Stimulated activated CD4-positive, alpha-beta T cell treated with anti-CD3 and anti-CD28 coated beads, Interleukin-4, amount 100 ng/mL, for 48 hours (primary cell): ENCODE data around the gene HNRNPUL2.

Experiments used
- DNase-seq, 2 donors: peaks; one replicate each; pipeline ENCODE4 v3.0.0-alpha.2; 2020; ENCODE audit warnings: low read depth in 2 of 2

The HNRNPUL2 gene

DNA sequence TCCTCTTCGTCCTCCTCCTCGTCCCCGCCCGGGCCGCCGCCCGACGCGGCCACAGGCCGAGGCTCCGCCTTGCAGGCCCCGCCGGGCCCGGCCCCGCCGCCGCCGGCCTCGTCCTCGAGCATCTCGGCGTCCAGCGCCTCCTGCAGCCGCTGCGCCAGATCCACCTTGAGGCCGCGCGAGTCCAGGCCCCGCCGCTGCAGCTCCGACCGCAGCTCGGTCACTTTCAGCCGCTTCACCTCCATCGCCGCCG lies 417 bp downstream of the HNRNPUL2 start:
- DNase-seq = no peak

DNA sequence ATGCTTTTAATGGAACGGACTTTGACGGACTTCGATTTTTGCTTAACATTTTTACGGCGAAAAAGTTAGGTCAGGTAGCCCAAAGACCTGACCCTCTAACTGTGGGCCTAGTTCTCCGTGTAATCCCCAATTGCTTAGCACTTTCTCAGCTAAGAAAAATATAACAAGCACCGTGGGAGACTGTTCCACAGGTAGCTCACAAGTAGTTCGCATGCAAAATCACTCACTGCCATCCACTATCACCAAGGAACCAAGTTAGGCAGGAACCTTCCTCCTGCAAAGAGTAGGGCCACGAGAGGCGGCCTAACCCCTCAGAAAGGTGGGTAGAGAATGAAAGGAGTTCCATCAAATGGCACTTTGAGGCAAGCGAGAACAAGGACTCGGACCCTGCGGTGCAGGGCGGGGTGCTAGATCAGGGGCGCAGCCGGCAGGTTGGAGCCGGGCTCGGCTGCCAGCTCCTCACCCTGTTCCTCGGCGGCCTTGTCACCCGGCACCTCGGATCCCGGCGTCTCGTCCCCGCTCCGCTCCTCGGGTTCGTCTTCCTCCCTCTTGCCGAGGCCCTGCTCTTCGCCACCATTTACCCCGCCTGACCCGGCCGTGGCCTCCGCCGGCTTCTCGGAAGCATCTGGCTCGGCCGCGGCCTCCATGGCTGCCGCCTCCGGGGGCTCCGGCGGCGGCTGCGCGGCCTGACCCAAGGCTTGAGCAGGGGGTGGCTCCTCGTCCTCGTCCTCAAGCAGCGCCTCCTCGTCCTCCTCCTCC lies 922 bp downstream of the HNRNPUL2 start:
- DNase-seq = no peak

DNA sequence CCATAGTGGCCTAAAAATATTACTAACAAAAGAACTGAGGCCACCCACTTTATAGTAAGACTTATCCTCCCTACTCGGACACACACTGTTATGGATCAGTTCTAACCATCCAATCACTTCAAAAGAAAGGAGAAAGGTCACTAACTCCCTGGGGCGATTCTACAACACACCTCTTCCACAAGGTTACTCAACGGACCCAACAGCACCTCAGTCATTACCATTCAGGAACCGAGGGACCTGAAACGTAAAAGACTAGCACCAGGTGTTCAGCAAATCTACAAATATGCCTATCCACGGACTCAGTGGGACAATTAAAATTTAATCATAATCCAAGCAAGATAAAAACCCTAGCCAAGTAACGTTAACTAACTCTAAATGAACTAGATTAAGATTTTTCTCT lies 1.6 kb downstream of the HNRNPUL2 start:
- no peak for DNase-seq

DNA sequence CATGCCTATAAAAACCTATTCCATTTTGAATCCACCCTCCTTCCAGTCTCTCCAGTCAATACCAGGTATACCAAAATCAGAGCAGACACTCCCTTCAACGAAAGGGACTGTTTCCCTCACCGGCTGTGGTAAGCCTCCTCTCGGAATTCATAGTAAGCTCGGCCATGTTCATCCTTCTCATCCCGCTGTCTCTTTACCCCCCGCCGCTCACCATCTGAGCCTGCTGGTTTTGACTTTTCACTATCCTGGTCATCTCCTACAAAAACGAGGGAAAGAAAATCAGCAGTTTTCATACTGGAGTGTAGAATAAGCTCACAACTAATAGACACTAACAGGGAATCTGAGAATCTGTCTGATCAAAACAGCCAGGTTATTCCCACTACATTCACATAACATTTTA lies 3.1 kb downstream of the HNRNPUL2 start:
- no peak for DNase-seq

DNA sequence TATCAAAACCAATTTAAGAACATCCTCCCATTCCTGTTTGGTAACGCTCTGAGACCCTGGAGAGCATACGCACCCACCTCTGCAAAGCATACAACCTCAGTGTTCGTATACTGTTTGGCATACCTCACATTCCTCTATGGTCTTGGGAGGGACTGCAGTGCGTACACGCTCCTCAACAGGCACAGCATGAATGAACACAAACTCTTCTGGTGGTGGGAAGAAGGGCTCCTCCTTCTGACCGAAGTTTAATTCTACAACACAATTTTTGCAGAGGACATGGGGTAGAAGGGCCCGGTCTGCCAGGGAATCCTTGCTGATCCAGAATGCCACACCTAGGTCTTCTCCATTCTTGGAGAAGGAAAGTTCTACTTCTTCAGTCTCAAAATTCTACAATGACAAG lies 5.3 kb downstream of the HNRNPUL2 start:
- DNase-seq = no peak

DNA sequence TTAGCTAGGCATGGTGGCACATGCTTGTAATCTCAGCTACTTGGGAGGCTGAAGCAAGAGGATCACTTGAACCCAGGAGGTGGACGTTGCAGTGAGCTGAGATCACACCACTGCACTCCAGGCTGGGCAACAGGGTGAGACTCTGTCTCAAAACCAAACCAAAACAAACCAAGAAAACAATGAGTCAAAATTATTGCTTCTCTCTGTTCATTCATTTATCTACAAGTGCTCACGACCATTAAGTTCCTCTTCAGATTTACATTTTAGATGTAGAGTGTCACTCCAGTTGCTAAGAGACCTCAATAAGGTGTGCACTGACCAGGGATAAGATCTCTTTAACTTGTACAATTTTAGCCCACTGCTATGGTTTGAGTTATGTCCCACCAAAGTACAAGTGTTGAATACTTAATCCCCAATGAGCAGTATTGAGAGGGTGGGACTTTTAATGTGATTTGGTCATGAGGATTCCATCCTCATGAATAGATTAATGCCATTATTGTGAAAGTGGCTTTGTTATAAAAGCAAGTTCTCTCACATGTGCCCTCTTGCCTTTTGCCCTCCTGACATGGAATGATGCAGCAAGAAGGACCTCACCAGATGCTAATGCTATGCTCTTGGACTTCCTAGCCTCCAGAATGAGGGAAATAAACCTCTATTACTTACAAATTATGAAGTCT lies 7.8 kb downstream of the HNRNPUL2 start:
- DNase-seq = no peak

DNA sequence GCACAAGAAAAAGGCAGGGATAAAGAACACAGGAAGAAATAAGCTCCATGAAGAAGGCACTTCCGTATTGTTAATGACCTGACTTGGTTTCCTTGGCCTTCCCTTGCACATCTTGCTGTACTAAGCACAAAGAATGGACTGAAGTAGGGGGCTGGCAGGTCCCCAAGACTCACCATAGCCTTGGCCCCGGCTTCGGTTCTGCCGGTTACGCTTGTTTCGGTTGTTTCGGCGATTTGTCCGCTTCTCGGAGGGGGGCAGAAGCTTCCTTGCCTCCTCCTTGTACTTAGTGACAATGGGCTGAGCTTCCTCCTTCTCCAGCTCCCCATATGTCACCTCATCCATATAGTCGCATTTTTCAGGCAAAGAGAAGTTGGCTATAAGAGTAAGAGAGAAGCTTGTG lies 10.4 kb downstream of the HNRNPUL2 start:
- no peak for DNase-seq

DNA sequence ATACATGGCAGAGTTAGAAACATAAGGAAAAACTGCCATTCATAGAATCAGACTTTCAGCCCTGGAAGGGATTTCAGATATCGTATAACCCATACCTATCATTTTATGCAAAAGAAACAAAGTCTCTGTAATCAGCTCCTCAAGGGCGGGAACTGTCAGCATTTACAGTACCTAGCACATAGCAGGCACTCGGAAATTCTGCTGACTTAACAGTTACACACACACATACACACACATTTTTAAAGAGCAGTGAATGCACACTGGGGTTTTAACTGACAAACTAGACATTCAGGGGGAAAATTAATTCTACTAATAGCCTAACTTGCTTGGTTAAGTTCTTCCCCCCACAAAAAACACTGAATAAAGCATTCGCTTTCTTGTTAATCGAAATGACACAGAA lies 11.1 kb downstream of the HNRNPUL2 start:
- no peak for DNase-seq

DNA sequence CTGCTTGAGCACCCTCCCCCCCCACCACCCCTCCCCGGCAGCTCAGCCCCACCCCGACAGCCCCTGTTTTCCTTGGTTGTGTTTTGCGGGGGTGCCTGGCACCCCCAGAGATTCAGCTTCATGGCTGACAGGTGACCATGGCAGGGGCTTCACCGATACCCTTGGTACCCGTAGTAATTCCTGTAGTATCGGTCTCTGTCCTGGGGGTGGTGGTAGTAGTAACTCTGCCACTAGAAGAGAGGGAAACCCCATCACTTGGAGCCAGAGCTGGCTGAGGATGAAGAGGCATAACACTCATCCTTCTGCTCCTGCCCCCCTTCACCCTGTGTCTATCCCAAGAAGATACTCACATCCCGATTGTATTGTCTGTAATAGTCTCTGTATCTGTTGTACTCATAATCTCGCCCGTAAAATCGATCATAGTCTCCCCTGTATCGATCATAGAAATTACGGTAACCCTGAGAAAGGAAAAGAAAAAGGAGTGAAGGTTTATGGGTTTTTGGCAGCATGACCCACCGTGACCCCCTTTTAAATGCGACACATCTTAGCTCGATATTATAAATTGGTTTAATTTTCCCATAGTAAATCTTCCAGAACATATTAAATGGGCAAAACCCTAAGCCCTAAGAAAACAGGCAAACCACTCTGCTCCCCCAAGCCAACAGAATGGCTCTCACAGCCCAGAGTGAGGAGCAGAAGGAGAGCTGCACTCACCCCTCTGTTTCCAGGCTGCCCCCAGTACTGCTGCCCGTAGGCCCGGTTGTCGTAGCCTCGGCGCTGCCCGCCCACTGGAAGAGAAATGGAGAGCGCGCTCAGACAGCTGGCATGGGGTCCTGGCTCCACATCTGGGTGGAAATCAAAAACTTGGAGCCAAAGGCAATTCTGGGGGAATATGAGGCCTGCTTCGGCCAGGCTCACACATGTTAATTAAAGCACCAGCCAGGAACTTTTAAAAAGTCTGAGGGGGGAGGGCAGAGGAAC lies 11.8 kb downstream of the HNRNPUL2 start:
- no peak for DNase-seq

DNA sequence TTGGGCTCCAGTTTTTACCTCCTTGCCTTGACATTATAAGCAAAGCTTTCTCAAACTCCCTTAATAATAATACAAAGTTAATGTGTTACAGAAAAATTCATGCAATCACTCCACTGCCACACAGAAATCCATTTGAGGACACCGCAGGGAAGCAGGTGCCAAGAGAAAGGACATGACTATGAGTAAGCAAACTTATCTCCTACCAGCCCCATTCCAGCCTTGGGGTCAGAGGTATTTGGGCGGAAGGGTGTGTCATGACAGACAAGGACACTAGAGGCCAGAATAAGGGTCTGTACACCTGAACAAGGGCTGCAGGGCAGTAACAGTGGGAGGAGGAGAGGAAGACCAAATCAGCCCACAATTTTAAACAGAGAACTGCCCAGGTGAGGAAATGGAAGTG lies 13.9 kb downstream of the HNRNPUL2 start:
- DNase-seq = no peak

DNA sequence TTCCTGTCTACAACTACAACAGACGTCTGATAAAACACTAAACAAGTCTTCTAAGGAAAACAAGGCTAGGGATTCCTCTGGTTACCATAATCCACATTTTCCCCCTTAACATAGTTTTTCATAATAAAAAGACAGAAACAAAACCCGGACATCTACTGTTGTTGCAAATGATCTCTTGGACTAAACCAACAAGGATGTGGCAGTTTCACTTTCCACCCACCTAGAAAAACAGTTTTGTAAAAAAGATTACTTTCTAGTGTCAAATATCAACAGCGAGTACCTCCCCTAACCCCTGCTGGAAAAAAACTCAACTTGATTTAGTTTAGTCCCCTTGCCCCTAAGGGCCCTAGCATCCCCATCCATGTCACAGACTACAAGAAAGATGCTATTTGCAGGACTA lies 14.4 kb downstream of the HNRNPUL2 start:
- no peak for DNase-seq

DNA sequence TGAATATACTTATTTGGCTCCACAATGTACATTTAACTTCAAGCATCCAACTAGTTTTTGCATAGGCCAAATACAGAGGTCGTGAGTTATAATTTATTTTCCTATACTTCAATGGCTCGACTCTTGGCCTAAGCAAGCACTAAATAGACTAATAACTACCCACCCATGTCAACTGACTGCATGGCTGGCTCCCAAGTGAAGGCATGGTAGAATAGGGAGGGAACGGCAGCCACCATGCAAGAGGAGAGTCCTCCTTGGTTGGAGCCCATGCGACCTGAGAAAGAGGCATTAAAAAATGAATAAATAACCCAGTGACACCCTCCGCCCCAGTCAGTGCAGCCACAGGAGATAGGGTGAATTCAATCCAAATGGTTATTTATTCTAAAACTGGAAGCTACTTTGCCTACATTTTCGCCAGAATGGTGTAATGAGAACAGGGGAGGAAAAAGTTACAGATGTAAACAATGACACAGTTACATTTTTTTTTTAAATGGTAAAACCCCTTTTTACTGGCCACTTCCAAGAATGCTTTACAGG lies 14.9 kb downstream of the HNRNPUL2 start:
- no peak for DNase-seq

DNA sequence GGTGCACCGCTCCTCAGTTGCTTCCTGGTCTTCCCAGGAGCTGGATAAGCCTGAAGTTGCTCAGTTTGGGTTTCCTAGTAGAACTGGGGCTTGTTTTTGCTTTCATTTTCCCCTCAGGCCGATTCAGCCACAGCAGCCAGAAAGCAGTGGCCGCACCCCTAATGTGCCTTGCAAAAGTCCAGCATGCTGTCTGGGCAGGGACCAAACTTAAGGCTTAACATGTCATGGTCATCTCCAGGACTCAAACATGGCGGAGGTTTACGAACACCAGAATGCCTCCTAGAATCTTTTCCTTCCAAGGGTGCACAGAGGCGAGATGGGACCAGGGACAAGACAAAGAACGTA lies 17.3 kb downstream of the HNRNPUL2 start:
- no peak for DNase-seq

DNA sequence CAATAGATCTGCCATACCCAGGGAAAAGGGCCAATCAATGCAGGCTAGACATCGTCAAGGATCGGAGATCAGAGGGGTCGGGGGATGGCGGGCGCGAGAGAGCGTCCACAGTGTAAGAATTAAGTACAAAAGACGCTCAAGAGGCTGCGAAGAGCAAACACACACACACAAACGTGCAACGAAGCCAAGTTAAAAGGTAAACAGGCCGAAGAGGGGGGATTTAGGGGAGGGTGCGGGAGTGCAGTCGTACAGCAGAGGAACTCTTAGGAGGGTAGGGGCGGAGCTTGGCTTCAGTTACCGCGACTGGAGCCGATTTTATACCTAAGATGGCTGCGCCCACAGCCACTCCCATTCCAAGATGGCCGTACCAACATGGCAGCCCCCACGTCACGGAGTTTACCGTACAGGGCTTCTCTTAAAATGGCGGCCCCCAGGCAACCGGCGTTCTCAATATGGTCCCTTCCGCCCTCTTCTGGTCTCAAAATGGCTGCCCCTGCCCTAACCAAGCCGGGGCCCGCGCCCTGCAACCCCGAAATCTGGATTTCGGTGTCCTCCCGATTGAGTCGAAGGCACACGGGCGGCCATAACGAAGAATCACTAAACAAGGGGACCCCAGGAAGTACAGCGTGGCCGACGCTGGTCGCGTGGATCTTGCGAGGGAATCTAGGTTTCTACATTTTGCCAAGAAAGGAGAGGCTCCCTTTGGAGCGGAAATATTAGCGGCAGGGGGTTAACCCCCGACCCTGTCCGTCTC lies 17.8 kb downstream of the HNRNPUL2 start:
- DNase-seq = peak; percentile 91 to 95

DNA sequence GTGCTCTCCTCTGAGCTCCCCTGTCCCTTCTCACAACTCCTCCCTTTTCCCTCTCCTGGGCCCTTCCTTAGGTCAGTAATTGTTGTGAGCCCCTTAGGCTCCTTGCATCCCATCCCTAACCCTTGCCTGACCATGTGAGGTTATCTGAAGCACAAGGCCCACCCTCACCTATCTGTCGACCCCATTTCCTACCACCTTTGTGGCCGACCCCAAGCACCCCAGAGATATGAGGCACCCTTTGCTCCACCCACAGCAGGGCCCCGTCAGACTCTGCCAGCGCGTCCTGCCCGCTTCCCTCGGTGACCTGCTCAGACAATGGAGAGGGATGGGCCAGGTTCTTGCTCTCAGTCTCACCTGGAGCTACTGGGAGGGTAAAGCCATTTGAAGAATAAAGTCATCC lies 18.5 kb downstream of the HNRNPUL2 start:
- no peak for DNase-seq

DNA sequence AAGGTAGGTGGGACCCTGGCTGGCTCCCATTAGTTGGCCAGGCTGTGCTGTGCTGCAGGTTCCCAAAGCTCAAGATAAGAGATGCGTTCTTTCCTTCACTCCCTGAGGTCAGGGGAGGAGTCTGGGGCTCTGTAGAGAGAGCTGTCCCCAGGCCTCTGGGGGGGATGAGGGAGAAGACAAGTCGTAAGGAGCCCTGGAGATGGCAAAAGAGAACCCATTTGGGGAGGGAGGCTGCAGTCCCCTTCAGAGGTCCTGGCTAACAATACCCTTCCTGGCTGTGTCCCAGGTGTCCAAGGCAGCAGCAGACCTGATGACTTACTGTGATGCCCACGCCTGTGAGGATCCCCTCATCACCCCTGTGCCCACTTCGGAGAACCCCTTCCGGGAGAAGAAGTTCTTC lies 18.9 kb downstream of the HNRNPUL2 start:
- DNase-seq = no peak

DNA sequence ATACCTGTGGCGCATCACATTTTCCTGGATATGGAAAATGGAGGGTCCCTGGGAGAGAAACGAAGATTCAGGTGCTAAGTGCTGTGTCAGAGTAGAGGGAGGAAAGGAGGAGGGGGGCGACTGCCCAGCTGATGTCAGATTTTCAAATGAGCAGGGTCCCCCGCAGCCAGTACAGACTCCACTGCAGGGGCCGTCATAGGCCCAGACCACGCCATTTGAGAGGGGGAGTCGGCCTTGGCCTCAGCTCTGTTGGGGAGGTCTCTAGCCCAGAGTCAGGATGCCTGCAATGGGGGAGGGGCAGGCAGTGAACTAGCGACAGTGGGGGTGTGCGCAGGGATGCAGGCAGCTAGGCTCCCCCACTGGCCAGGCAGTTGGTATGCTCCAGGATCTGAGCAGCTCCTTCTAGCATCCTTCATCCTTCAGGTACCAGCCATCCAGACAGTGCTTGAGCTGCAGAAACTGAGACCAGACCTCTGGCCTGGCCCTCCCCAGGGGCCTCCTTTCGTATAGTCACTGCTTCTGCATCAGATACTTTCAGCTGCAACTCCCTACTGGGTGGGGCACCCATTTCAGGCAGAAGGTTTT lies 19.9 kb downstream of the HNRNPUL2 start, which contains the start of the genes BSCL2 and GNG3:
Gene BSCL2 (minus strand): TSS at position 148 of the 585 bp plus-strand sequence. CDS start 229 bp downstream, outside the sequence.
Gene GNG3 (plus strand): TSS at position 400 of the 585 bp plus-strand sequence. CDS start 620 bp downstream, outside the sequence.
- DNase-seq = no peak

DNA sequence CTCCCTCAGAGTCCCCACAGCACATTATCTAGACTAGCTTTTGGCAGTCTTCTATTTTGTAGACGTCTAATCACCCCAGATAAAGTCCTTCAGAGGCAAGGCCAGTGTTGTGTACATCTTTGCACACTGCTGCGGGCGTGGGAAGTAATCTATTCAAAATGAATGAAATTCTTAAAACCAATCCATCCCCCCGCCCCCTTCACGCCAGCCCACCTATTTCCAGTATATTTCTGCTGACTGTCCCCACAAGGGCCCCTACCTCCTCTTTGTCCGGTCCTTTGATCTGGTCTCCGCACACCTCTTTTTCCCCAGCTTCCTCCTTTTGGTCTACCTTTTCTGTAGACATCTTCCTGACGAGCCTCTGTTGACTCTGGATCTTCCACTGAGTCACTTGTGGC lies 20.4 kb downstream of the HNRNPUL2 start:
- DNase-seq = no peak

DNA sequence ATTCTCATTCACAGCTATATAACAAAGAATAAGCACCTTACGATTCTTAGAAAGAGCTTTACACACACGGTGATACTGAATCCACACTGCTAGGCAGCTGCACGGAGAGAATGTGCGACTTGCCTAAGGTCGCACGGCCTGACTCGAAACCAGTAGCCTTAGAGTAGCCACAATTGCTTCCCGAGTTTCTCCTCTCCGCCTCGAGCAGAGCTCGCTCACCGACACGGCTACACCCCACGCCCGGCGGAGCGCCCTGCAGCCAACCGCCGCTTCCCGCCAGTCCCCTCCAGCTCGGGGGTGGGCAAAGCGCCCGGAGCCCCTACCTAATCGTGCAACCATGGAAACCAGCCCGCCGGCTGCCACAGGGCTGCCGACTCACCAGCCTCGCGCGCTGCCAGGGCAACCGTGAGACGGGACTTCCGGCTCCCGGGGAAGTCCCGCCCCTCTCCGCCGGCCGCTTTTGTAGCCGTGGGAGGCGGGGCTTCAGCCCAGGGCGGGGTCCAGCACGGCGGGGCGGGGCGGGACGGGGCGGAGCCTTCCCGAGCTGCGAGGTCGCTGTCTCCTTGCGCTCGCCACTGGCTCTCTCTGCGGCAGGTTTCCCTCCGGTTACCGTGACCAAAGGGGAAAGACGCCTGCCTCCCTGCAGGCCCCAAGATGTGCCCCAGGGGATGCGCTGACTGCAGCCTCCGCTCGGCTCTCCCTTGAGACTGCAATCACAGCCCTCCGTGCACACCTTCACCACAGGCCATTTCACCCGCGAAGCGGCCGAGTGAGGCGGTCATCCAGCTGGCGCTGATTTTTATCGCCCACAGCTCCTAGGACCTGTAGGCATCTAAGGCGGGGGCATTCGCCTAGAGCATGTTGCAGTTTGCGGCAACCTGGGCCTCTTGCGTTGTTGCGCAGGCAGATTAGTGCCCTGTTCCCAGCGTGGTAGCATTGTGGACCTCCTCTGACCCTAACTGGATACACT lies 21.1 kb downstream of the HNRNPUL2 start:
- peak; percentile 90 to 96 for DNase-seq

DNA sequence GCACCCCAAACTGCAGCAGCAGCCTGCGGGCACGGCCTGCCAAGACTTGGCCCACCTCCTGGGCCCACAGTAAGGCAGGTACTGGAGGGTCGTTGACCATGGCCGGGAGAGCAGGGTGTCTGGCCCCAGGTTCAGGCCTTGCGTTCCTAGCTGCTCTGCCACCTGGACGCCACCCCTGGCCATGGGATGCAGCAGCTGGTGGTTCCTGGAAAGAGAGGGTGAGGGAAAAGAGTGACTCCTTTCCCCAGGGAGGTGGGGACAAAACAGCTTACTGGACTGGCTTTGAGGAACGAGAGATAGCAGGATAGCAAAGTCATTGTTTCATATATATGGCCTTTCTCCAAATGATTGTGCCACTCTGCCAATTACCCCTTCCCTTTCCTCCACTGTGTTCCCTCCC lies 21.8 kb downstream of the HNRNPUL2 start:
- no peak for DNase-seq
